ENCODE measurements around the gene TMEM259. TPM values are rescaled to one million over a fixed set of nuclear protein-coding genes. Genes with fewer than 3 reads are reported as not detected.
A peak's percentile ranks its signal among the peaks of the same experiment; 100 is the strongest.

TMEM259 gene
- polyA plus RNA-seq, 3 donors from 2014 or later = 45.6 to 102 (median 61.1) TPM

DNA sequence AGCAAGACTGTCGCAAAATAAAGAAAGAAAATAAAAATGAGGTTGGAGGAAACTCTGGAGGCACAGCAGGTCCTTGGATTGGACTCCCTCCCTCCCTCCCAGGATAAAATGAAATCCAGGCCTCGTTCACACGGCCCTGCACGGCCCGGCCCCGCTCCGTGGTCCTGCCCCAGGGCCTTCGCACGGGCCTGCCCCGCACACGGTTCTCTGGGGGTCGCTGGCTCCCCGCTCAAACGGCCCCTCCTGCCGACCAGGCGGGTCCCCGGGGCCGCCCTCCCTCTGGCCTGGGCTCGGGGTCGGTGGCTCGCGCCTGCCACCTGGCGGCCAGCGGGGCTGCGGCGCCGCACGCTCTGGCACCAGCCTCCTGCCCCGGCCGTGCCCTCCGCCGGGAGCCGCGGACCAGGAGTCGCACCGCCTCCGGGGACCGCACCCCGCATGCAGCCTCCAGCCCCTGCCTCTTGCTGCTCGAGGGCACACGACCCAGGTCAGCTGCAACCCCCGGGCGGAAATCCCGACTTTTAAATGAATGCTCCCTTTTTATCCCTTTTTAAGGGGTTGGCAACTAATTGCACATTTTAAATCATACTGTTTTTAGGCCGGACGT lies 38.3 kb downstream of the TMEM259 start:
- H3K36me3 Mint-ChIP-seq = no peaks in the 10 kb centered on the region
- H3K4me1 Mint-ChIP-seq = peaks cover 13 to 21% of the 10 kb centered on the region in 2 donors
- H3K27me3 Mint-ChIP-seq (ENCODE audit: low read depth in 3 of 3) = peaks cover 0 to 1% (median 0%) of the 10 kb centered on the region in 3 donors
- peak overlapping the region in 2 of 6 donors; percentile 48 to 76 for H3K27ac Mint-ChIP-seq
- peak; percentile 76 to 78 (median 77) for DNase-seq
- H3K4me3 Mint-ChIP-seq = peak overlapping the region in 4 of 5 donors; percentile 44 to 55 (median 47)
- no peaks in the 10 kb centered on the region for H3K9me3 Mint-ChIP-seq

DNA sequence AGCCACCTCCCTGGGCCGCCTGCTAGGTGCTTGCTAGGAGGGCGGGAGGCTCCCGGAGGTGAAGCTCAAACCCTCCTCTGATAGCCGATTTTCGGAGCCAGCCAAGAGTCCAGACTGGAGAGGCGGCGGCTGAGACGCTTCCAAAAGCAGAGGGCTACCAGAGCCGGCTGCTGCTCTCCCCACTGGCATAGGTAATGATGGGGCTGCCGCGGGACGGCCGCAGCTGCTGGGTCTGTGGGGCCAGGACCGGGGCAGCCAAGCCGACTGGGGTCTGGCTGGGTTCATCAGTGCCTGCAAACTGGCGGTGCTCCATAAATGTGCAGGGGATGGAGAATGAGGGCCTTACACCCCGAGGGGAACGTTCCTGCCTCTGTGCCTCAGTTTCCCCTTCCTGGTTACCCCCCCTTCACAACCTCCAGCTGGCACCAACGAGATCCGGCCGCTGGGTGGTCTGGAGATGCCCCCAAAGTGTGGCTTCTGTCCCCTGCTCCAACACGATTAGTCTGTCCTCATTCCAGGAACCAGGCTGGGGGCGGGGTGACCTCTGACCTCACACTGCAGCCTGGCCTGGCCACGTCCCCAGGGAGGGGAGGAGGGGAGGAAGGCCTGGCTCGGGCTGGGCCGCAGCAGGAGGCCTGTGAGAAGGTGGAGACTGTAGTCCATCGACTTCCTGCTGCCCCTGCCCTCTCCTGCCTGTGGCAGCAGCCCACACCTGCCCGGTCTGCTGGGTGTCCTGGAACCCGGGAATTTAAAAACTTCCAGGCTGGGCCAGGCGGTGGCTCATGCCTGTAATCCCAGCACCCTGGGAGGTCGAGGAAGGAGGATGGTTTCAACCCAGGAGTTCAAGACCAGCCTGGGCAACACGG lies 40.6 kb downstream of the TMEM259 start:
- H3K4me3 Mint-ChIP-seq = no peak overlapping the region
- no peaks in the 10 kb centered on the region for H3K9me3 Mint-ChIP-seq
- peaks cover 13 to 18% of the 10 kb centered on the region in 2 donors for H3K4me1 Mint-ChIP-seq
- H3K27ac Mint-ChIP-seq = no peak overlapping the region
- no peaks in the 10 kb centered on the region for H3K36me3 Mint-ChIP-seq
- H3K27me3 Mint-ChIP-seq (ENCODE audit: low read depth in 3 of 3) = peaks cover 0 to 1% (median 1%) of the 10 kb centered on the region in 3 donors
- no peak for DNase-seq

- no peak overlapping the region for H3K27ac Mint-ChIP-seq
- H3K27me3 Mint-ChIP-seq (ENCODE audit: low read depth in 3 of 3) = peaks cover 0 to 1% (median 1%) of the 10 kb centered on the region in 3 donors
- H3K4me1 Mint-ChIP-seq = peaks cover 4 to 10% of the 10 kb centered on the region in 2 donors
- H3K9me3 Mint-ChIP-seq = no peaks in the 10 kb centered on the region
- no peaks in the 10 kb centered on the region for H3K36me3 Mint-ChIP-seq
- H3K4me3 Mint-ChIP-seq = no peak overlapping the region
- DNase-seq = no peak
Observed at GRCh38 chr19:979318-979741, 41.6 kb downstream of the TMEM259 start.

- Mint-ChIP-seq H3K36me3 (peaks cover 0 to 5% (median 5%) of the 10 kb centered on the region in 3 donors), H3K9me3 (peaks cover 0 to 2% (median 0%) of the 10 kb centered on the region in 6 donors), H3K27ac (no peak overlapping the region), H3K4me3 (no peak overlapping the region), H3K27me3 (ENCODE audit: low read depth in 3 of 3) (peaks cover 1 to 2% (median 1%) of the 10 kb centered on the region in 3 donors), H3K4me1 (no peaks in the 10 kb centered on the region)
- DNase-seq = no peak
Observed at GRCh38 chr19:977058-977464, 43.9 kb downstream of the TMEM259 start.

DNA sequence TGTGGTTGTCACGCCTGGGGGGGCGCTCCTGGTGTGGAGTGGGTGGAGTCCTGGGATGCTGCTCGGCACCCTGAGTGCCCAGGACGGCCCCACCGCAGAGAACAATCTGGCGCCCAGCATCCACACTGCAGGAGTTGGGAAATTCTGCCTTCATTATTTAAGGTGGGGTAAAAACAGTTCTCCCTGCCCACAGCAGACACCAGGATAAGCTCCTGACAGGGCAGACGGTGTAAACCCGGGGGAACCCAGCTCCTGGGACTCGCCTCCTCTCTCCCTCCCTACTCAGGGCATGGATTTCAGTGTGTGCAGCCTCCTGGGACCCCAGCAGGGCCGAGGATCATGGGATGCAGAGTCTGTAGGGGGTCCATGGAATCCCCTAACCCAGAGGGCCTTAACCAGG lies 44.4 kb downstream of the TMEM259 start:
- Mint-ChIP-seq H3K4me3 (no peak overlapping the region), H3K36me3 (peaks cover 0 to 5% (median 5%) of the 10 kb centered on the region in 3 donors), H3K4me1 (no peaks in the 10 kb centered on the region), H3K27ac (no peak overlapping the region), H3K27me3 (ENCODE audit: low read depth in 3 of 3) (peaks cover 0 to 2% (median 1%) of the 10 kb centered on the region in 3 donors), H3K9me3 (peaks cover 0 to 2% (median 0%) of the 10 kb centered on the region in 6 donors)
- DNase-seq = no peak

DNA sequence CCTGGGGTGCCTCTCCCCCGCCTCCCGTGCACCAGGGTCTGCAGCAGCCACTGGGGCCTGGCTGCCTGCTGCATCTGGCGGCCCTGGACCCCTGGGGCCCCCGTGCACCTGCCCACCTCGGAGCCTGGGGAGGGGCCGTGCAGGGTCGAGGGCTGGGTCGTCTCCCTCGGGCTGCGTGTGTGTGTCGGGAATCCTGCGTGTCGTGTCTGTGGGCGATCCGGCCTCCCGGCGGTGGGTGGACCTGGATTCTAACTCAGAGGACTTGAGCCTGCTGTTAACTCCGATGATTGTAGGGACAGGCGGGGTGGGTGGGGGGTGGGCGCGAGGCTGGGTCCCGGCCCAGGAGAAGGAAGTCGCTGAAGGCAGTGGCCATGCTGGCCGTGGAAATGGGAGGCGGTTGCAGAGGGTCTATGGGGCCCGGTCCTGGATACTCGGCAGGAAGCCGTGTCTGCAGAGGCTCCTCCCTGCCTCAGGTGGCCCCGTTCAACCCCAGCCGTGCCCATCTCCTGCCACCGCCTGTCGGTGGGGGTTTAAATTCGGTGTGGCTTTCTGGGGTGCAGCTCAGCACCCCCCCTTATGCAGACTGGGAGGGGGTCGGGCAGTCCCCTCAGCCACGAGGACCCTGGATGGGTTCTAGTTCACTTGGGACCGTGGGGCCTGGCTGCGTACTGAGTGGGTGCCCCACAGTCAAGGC lies 46.2 kb downstream of the TMEM259 start:
- H3K4me3 Mint-ChIP-seq = no peak overlapping the region
- peaks cover 1 to 3% (median 2%) of the 10 kb centered on the region in 3 donors for H3K27me3 Mint-ChIP-seq (ENCODE audit: low read depth in 3 of 3)
- no peak for DNase-seq
- no peaks in the 10 kb centered on the region for H3K4me1 Mint-ChIP-seq
- peaks cover 0 to 5% (median 3%) of the 10 kb centered on the region in 6 donors for H3K9me3 Mint-ChIP-seq
- no peak overlapping the region for H3K27ac Mint-ChIP-seq
- H3K36me3 Mint-ChIP-seq = peaks cover 6 to 15% (median 14%) of the 10 kb centered on the region in 3 donors

DNA sequence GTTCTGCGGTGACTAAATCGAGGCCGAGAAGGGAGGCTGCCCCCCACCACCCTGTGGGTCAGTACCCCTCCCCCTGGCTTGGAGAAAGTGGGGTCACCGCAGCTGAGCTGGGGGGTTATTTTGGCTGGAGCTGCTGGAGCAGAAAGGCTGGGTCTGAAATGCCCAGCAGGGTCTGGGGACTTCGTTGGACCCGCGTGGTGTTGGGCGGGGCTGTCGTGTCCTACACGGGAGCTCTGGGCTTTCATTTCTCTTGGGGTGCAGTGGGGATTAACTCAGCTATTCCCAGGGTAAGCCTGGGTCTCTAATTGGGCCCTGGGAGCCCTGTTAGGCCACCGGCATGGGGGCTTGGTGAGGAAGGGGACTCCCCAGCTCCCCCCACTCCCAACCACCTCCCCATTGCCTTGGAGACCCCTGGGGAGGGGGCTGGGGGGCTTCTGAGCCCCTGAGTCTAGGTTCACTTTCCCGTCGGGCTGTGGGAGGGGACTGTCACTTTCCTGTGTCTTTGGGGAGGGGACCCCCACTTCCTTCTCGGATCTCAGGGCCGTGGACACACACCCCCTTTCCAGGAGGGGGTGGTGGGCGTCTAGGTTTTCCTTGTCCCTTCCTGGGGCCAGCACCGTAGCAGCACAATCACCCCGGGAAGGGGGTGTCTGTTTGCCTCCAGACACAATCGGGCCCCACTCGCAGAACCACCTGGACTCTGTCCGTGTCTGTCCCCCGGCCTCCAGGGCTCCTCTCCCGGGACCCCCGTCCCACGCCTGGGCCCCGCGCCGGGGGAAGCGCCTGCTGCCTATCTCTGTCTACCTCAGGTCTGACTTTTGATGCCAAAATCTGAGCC lies 47.0 kb downstream of the TMEM259 start:
- H3K4me3 Mint-ChIP-seq = no peak overlapping the region
- H3K9me3 Mint-ChIP-seq = peaks cover 0 to 5% (median 3%) of the 10 kb centered on the region in 6 donors
- H3K4me1 Mint-ChIP-seq = no peaks in the 10 kb centered on the region
- H3K27me3 Mint-ChIP-seq (ENCODE audit: low read depth in 3 of 3) = peaks cover 1 to 3% (median 2%) of the 10 kb centered on the region in 3 donors
- DNase-seq = no peak
- no peak overlapping the region for H3K27ac Mint-ChIP-seq
- H3K36me3 Mint-ChIP-seq = peaks cover 6 to 15% (median 14%) of the 10 kb centered on the region in 3 donors

DNA sequence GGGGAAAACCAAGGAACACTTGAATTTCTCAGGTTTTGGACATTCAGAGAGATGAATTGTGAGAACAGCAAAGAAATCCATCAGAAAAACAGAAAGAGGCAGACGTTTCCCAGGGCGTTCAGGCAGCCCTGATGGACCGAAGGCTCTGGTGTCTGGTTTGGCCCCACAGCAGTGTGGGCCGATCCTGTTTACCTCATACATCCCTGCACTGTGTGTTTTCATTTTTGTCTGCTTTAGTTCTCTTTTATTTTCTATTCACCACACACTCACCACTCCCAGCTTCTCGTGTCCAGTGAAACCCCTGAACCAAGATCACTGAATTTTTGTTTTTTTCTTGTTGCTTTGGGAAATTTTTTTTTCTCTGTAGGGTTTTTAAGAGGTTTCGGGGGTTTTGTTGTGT lies 48.6 kb downstream of the TMEM259 start:
- H3K36me3 Mint-ChIP-seq = peaks cover 10 to 17% (median 14%) of the 10 kb centered on the region in 3 donors
- DNase-seq = no peak
- peaks cover 0 to 5% (median 3%) of the 10 kb centered on the region in 6 donors for H3K9me3 Mint-ChIP-seq
- H3K27ac Mint-ChIP-seq = no peak overlapping the region
- peaks cover 0 to 4% (median 2%) of the 10 kb centered on the region in 3 donors for H3K27me3 Mint-ChIP-seq (ENCODE audit: low read depth in 3 of 3)
- no peak overlapping the region for H3K4me3 Mint-ChIP-seq
- H3K4me1 Mint-ChIP-seq = no peaks in the 10 kb centered on the region

GRCh38 chr19:971795-972194 lies 49.1 kb downstream of the TMEM259 start:
- no peak overlapping the region for H3K4me3 Mint-ChIP-seq
- peaks cover 0 to 6% (median 2%) of the 10 kb centered on the region in 3 donors for H3K27me3 Mint-ChIP-seq (ENCODE audit: low read depth in 3 of 3)
- no peaks in the 10 kb centered on the region for H3K4me1 Mint-ChIP-seq
- no peak overlapping the region for H3K27ac Mint-ChIP-seq
- peaks cover 0 to 5% (median 3%) of the 10 kb centered on the region in 6 donors for H3K9me3 Mint-ChIP-seq
- DNase-seq = no peak
- H3K36me3 Mint-ChIP-seq = peaks cover 10 to 20% (median 14%) of the 10 kb centered on the region in 3 donors

DNA sequence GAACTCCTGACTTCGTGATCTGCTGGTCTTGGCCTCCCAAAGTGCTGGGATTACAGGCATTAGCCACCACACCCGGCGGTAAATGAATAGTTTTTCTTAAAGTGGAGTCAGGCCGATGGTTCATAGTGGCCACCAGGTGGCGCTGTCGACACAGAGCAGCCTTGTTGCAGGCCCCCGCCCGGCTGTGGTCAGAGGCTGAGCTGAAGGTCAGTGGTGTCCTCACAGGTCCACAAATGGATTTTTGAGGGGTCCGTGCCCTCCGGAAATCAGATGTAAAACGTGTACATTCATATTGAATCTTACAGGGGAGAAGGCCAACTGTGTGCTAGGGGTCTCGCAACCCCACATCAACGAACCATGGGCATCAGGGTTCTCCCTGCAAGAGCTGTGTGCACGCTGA lies 50.2 kb downstream of the TMEM259 start:
- no peak overlapping the region for H3K4me3 Mint-ChIP-seq
- H3K36me3 Mint-ChIP-seq = peaks cover 10 to 24% (median 17%) of the 10 kb centered on the region in 3 donors

GRCh38 chr19:966485-967088 lies 54.3 kb downstream of the TMEM259 start:
- H3K9me3 Mint-ChIP-seq = peaks cover 0 to 5% (median 3%) of the 10 kb centered on the region in 6 donors
- H3K4me1 Mint-ChIP-seq = peaks cover 0 to 2% of the 10 kb centered on the region in 2 donors
- no peak for DNase-seq
- peaks cover 14 to 22% (median 16%) of the 10 kb centered on the region in 3 donors for H3K36me3 Mint-ChIP-seq
- no peak overlapping the region for H3K27ac Mint-ChIP-seq
- no peak overlapping the region for H3K4me3 Mint-ChIP-seq
- peaks cover 0 to 6% (median 0%) of the 10 kb centered on the region in 3 donors for H3K27me3 Mint-ChIP-seq (ENCODE audit: low read depth in 3 of 3)

More for the DNA sequence above, 50.2 kb downstream of the TMEM259 start:
- H3K4me1 Mint-ChIP-seq = no peaks in the 10 kb centered on the region
- peak overlapping the region in 1 of 6 donors; percentile 45 for H3K27ac Mint-ChIP-seq
- H3K27me3 Mint-ChIP-seq (ENCODE audit: low read depth in 3 of 3) = peaks cover 0 to 6% (median 2%) of the 10 kb centered on the region in 3 donors
- no peak for DNase-seq
- peaks cover 0 to 5% (median 3%) of the 10 kb centered on the region in 6 donors for H3K9me3 Mint-ChIP-seq
